GM21528 (cell line): Measurements from ENCODE around the gene ATG9A.
A peak's percentile ranks its signal among the peaks of the same experiment; 100 is the strongest.
"Not testable (repeated sequence)": the region's sequence is repeated elsewhere in the genome, so short reads cannot be mapped to it uniquely, and the experiment has no call there.

Experiments used
- ATAC-seq: cut with Tn5 transposase; IDR thresholded peaks from one replicate; pipeline ENCODE4 v1.9.1; 2021; ENCODE audit warnings: mild to moderate bottlenecking, moderate library complexity; ENCODE audit not compliant: unreplicated experiment, low FRiP score

ATG9A gene

GRCh38 chr2:219207134-219207883 lies 22.1 kb downstream of the ATG9A start:
- no peak for ATAC-seq

DNA sequence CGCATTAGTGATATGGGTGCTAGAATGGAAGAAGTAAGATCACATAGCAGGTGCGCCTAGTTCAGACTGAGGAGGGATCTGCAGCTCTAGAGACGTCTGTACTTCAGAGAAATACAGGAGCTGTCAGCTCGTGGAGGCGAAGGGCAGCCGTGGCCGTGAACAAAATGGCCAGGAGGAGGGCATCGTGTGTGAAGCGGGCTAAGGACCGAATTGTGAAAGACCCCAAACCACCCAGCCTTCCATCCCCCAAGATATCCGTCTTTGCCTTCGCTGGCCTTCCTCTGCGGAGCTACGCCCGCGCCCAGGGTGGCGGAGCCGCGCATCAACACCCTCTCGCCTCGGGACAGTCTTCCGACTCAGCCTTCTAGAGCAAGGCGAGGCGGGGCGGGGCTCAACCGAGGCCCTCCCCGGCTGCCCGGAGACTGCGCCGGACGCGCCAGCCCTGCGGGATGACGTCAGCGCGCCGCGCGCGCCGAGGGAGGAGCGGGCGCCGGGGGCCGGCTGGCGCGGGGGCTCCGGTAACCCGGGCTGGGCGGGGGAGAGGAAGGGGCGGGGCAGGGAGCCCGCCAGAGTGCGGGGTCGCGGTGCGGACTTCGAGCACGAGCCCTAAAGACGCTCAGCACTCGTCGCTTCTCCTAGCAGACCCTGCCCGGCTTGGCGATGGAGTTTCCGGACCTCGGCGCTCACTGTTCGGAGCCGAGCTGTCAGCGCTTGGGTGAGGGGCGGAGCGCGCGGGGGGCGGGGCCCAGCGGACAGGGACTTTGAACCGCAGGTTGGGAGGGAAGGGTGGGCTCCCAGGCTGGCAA lies 22.9 kb downstream of the ATG9A start, which contains the start of gene ZFAND2B:
TSS of gene ZFAND2B (plus strand) at position 455 of the 806 bp plus-strand sequence. CDS start at position 661, 206 bp downstream.
- peak; percentile 97 for ATAC-seq

- ATAC-seq: no peak
These were observed 23.5 kb downstream of the ATG9A start for GRCh38 chr2:219205981-219206327.

- no peak for ATAC-seq
These were observed 24.3 kb downstream of the ATG9A start for GRCh38 chr2:219205165-219205538.

DNA sequence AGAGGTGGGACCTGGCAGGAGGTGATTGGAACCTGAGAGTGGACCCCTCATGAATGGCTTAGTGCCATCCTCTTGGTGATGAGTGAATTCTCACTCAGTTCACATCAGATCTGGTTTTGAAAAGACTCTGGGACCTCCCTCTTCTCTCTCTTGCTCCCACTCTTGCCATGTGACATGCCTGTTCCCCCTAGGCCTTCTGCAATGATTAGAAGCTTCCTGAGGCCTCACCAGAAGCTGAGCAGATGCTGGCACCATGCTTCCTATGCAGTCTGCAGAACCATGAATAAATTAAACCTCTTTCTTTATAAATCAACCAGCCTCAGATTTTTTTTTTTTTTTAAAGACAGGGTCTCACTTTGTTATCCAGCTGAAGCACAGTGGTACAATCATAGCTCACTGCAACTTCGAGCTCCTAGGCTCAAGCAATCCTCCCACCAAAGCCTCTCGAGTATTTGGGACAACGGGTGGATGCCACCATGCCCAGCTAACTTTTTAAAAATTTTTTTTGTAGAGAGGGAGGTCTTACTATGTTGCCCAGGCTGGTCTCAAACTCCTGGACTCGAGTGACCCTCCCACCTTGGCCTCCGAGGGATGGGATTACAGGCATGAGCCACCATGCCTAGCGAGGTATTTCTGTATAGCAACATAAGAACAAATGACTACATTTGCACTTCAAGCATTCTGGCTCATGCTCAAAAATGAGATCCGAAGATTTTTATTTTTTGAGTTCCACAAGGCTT lies 24.8 kb downstream of the ATG9A start:
- no peak for ATAC-seq

GRCh38 chr2:219201331-219201730 lies 28.1 kb downstream of the ATG9A start:
- ATAC-seq: not testable (repeated sequence)

DNA sequence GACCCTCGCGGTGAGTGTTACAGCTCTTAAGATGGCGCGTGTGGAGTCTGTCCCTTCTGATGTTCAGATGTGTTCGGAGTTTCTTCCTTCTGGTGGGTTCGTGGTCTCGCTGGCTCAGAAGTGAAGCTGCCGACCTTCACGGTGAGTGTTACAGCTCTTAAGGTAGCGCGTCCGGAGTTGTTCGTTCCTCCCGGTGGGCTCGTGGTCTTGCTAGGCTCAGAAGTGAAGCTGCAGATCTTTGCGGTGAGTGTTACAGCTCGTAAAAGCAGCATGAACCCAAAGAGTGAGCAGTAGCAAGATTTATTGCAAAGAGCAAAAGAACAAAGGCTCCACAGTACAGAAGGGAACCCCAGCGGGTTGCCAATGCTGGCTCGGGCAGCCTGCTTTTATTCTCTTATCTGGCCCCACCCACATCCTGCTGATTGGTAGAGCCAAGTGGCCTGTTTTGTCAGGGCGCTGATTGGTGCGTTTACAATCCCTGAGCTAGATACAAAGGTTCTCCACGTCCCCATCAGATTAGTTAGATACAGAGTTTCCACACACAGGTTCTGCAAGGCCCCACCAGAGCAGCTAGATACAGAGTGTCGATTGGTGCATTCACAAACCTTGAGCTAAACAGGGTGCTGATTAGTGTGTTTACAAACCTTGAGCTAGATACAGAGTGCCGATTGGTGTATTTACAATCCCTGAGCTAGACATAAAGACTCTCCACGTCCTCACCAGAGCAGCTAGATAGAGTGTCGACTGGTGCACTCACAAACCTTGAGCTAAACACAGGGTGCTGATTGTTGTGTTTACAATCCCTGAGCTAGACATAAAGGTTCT lies 28.7 kb downstream of the ATG9A start:
- ATAC-seq: not testable (repeated sequence)

DNA sequence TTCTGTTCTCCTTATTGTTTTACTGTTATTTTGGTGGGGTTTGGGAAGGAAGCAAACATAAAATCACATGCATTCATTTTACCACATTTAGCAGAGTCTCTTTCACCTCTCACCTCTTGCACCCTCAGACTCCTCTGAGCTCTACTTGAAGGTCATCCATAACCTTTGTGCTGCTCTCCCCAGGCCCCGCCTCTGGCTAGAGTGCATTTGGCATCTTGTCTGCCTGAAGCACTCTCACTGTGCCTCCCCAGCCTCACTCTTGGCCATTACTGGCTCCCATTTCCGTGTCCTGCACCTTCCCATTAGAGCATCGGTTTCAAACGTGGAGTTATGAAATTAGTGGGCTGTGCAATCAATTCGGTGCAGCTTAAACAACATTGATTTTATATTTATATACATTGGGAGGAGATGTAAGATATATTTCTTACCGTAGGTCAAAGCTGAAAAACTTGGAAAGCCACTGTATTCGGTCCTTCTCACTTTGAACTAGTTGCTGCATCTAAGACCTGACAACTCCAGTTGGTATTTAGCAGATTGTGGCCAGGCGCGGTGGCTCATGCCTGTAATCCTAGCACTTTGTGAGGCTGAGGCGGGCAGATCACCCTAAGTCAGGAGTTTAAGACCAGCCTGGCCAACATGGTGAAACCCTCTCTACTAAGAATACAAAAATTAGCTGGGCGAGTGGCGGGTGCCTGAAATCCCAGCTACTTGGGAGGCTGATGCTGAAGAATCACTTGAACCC lies 29.8 kb downstream of the ATG9A start:
- no peak for ATAC-seq

DNA sequence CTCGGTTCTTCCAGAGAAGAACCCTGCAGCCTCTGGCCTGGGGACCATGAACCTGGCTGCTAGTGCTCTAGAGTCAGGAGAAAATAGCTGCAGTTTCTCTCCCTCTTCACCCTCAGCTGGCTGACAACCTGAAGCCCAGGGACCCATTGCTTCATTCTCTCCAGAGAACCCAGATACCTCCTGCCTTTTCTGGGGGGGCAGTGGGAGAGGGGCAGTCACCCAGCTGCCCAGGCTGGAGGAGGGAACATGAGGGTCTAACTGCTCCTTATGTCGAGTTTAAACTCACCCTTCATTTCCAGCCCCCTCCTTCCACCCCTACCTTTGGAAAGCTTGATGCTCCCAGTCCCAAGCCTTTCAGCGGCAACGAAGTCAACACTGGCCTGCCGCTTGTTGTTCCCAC lies 30.5 kb downstream of the ATG9A start:
- ATAC-seq: no peak

GRCh38 chr2:219197388-219197787 lies 32.0 kb downstream of the ATG9A start:
- no peak for ATAC-seq

GRCh38 chr2:219186754-219187456 lies 42.5 kb downstream of the ATG9A start:
- ATAC-seq: no peak

GRCh38 chr2:219184121-219184520 lies 45.3 kb downstream of the ATG9A start:
- no peak for ATAC-seq

GRCh38 chr2:219183151-219183772 lies 46.2 kb downstream of the ATG9A start:
- ATAC-seq: no peak

GRCh38 chr2:219182331-219183150 lies 46.9 kb downstream of the ATG9A start:
- ATAC-seq: no peak

DNA sequence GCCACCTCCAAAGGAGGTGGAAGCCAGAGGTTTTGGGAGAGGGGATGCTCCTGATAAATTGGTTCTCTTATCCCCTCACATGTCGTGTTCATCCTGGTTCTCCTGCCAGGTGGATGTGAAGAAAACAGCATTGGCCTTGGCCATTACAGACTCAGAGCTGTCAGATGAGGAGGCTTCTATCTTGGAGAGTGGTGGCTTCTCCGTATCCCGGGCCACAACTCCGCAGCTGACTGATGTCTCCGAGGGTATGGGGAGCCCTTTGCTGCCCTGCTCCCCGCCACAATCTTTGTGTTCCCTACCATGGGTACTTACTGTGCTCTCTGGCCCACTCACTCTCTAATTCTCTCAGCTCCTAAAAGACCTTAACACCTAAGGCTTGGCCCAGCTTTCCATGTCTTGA lies 47.9 kb downstream of the ATG9A start:
- no peak for ATAC-seq

DNA sequence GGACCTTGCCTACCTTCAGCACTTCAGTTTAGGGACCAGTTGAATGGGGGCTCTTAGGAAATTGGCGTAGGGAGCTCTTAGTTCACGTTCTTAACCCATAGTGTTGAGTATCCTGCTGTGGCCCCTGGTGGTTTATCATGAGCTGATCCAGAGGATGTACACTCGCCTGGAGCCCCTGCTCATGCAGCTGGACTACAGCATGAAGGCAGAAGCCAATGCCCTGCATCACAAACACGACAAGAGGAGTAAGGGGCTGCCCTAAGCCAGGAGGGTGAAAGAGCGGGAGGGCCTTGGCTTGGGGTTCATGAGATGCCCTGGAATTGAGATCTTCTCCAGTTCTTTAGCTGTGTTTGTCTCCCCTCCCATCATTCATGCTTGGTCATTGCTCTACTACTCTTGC lies 48.5 kb downstream of the ATG9A start:
- no peak for ATAC-seq

GRCh38 chr2:219179601-219180465 lies 49.6 kb downstream of the ATG9A start:
- no peak for ATAC-seq
